Measurements from ENCODE around the gene SP1.

GRCh38 chr12:53424626-53425514 lies 44.9 kb downstream of the SP1 start:
- TF ChIP-seq, protein P1, sequence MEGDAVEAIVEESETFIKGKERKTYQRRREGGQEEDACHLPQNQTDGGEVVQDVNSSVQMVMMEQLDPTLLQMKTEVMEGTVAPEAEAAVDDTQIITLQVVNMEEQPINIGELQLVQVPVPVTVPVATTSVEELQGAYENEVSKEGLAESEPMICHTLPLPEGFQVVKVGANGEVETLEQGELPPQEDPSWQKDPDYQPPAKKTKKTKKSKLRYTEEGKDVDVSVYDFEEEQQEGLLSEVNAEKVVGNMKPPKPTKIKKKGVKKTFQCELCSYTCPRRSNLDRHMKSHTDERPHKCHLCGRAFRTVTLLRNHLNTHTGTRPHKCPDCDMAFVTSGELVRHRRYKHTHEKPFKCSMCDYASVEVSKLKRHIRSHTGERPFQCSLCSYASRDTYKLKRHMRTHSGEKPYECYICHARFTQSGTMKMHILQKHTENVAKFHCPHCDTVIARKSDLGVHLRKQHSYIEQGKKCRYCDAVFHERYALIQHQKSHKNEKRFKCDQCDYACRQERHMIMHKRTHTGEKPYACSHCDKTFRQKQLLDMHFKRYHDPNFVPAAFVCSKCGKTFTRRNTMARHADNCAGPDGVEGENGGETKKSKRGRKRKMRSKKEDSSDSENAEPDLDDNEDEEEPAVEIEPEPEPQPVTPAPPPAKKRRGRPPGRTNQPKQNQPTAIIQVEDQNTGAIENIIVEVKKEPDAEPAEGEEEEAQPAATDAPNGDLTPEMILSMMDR (IDR thresholded peaks at IDR 0.05), result no peak
- TF ChIP-seq POLR2A (IDR thresholded peaks at IDR 0.05), result no peak

Measured in esophagus squamous epithelium (tissue), 4 donors.